HCT116 (cell line): ENCODE data around the gene EIF3A. TPM values are rescaled to one million over a fixed set of nuclear protein-coding genes. Genes with fewer than 3 reads are reported as not detected.

Experiments used
- ATAC-seq: fragments of 200-7000 bp; cut with Tn5 transposase; 2 replicates; pipeline ENCODE4 v1.9.1; 2020; ENCODE audit warnings: mild to moderate bottlenecking, moderate library complexity
- BruUV-seq: library from RNA; stranded (reverse); fragments of 400-500 nt; replicated peaks from 2 replicates; lab custom pipeline; 2021; lab: Mats Ljungman, UMichigan
- CTCF ChIA-PET: fragments of 300-600 bp; sonication (Branson Sonifier 250); formaldehyde crosslinking; loops from one replicate; lab custom pipeline; 2021; ENCODE audit warnings: antibody characterized with exemption; lab: Charles Lee
- POLR2A ChIA-PET: fragments of 300-600, 350-600 bp; sonication (Branson Sonifier 250); formaldehyde crosslinking; loops from one replicate; lab custom pipeline; 2021; ENCODE audit warnings: antibody characterized with exemption; lab: Charles Lee
- RAD21 ChIA-PET, 2 experiments: fragments of 300-600 bp; sonication (Branson Sonifier 250); formaldehyde crosslinking; loops; one replicate each; lab custom pipeline; 2023; ENCODE audit warnings: low total read pairs in 2 of 2; ENCODE audit not compliant: uncharacterized antibody in 2 of 2, unreplicated experiment in 2 of 2, low non-redundant PET in 1 of 2; lab: Charles Lee
- DNase-seq: peaks from one replicate; pipeline ENCODE4 v3.0.0-alpha.2; 2010; ENCODE audit warnings: low read depth, low spot score
- H2AFZ ChIP-seq: fragments of 200-600 bp; shearing (Covaris generic), sonication (generic); 2 replicates; pipeline ENCODE4 v1.6.1; 2017; ENCODE audit warnings: low read depth, mixed run types, mixed read lengths, antibody characterized with exemption, low read length; ENCODE audit not compliant: poor library complexity, severe bottlenecking
- H3K27ac ChIP-seq: 2 replicates; pipeline ENCODE4 v1.5.1; 2012; ENCODE audit warnings: low read depth, low read length
- H3K27me3 ChIP-seq: fragments of 200-600 bp; sonication (generic); 2 replicates; pipeline ENCODE4 v1.6.1; 2016; ENCODE audit warnings: mixed run types, low read length, mixed read lengths; ENCODE audit not compliant: insufficient read depth
- H3K36me3 ChIP-seq, 2 experiments: fragments of 200-500 bp in 1 of 2; fragments of 200-600 bp in 1 of 2; sonication (Bioruptor generic) in 1 of 2; sonication (generic) in 1 of 2; 2 replicates each; pipeline versions ENCODE4 v1.5.1 to v1.6.1; 2014 to 2016; ENCODE audit warnings: low read length in 2 of 2, inconsistent platforms in 1 of 2, mixed read lengths in 1 of 2, mixed run types in 1 of 2; ENCODE audit not compliant: insufficient read depth in 2 of 2, control insufficient read depth in 1 of 2
- H3K4me1 ChIP-seq, 2 experiments: fragments of 200-600 bp in 1 of 2; sonication (generic) in 1 of 2; 2 replicates each; pipeline versions ENCODE4 v1.5.1 to v1.6.1; 2012 to 2017; ENCODE audit warnings: low read length in 2 of 2, inconsistent platforms in 1 of 2, mild to moderate bottlenecking in 1 of 2, mixed read lengths in 1 of 2, mixed run types in 1 of 2, moderate library complexity in 1 of 2; ENCODE audit not compliant: insufficient read depth in 2 of 2, control insufficient read depth in 1 of 2
- H3K4me2 ChIP-seq: fragments of 200-600 bp; sonication (generic); 2 replicates; pipeline ENCODE4 v1.6.1; 2017; ENCODE audit warnings: mixed run types, low read length, mixed read lengths
- H3K4me3 ChIP-seq, 2 experiments: fragments of 200-600 bp in 1 of 2; sonication (generic) in 1 of 2; replicated peaks in 1 of 2; 2 replicates each; pipeline ENCODE4 v1.5.1; 2011 to 2016; ENCODE audit warnings: low read length in 2 of 2, control low read depth in 1 of 2, low read depth in 1 of 2, mild to moderate bottlenecking in 1 of 2, mixed read lengths in 1 of 2, mixed run types in 1 of 2
- H3K79me2 ChIP-seq: fragments of 200-600 bp; sonication (generic); 2 replicates; pipeline ENCODE4 v1.6.1; 2017; ENCODE audit warnings: mild to moderate bottlenecking, mixed run types, low read length, moderate library complexity, mixed read lengths; ENCODE audit not compliant: insufficient read depth
- H3K9ac ChIP-seq: fragments of 200-600 bp; sonication (generic); 2 replicates; pipeline ENCODE4 v1.6.1; 2016; ENCODE audit warnings: low read length, mixed read lengths
- H3K9me2 ChIP-seq: fragments of 200-600 bp; sonication (generic), shearing (Covaris generic); 2 replicates; pipeline ENCODE4 v1.6.1; 2017; ENCODE audit warnings: mixed run types, mild to moderate bottlenecking, moderate library complexity; ENCODE audit not compliant: insufficient read depth
- H3K9me3 ChIP-seq, 2 experiments: fragments of 200-500 bp in 1 of 2; fragments of 200-600 bp in 1 of 2; sonication (Bioruptor generic) in 1 of 2; sonication (generic) in 1 of 2; 2 replicates each; pipeline ENCODE4 v1.6.1; 2014 to 2017; ENCODE audit warnings: low read length in 2 of 2, mixed read lengths in 2 of 2, inconsistent platforms in 1 of 2, low read depth in 1 of 2, mild to moderate bottlenecking in 1 of 2, mixed run types in 1 of 2, moderate library complexity in 1 of 2; ENCODE audit not compliant: control insufficient read depth in 1 of 2, insufficient read depth in 1 of 2
- H4K20me1 ChIP-seq: fragments of 200-600 bp; sonication (generic), shearing (Covaris generic); 2 replicates; pipeline ENCODE4 v1.6.1; 2017; ENCODE audit warnings: mixed run types, mild to moderate bottlenecking, moderate library complexity; ENCODE audit not compliant: insufficient read depth
- EGR1 ChIP-seq: IDR thresholded peaks from 2 replicates; pipeline ENCODE4 v1.6.1; 2012; ENCODE audit warnings: low read depth
- ELF1 ChIP-seq: IDR thresholded peaks from 2 replicates; pipeline ENCODE4 v1.6.1; 2012; ENCODE audit warnings: low read depth, borderline replicate concordance
- EZH2 ChIP-seq: fragments of 200-600 bp; sonication (generic); IDR thresholded peaks from 2 replicates; pipeline ENCODE4 v1.6.1; 2017; ENCODE audit warnings: antibody characterized with exemption, mixed run types
- JUND ChIP-seq: IDR thresholded peaks from 2 replicates; pipeline ENCODE4 v1.6.1; 2012
- POLR2A ChIP-seq: IDR thresholded peaks from 2 replicates; pipeline ENCODE4 v1.7.0; 2011; ENCODE audit warnings: borderline replicate concordance; ENCODE audit not compliant: insufficient read depth, insufficient read length; ENCODE audit errors: extremely low read depth
- POLR2AphosphoS5 ChIP-seq: IDR thresholded peaks from 2 replicates; pipeline ENCODE4 v1.6.1; 2011; ENCODE audit warnings: mild to moderate bottlenecking, low read depth, low read length, moderate library complexity
- RAD21 ChIP-seq: IDR thresholded peaks from 2 replicates; pipeline ENCODE4 v1.6.1; 2012; ENCODE audit warnings: low read depth, mild to moderate bottlenecking
- SIN3A ChIP-seq: IDR thresholded peaks from 2 replicates; pipeline ENCODE4 v1.6.1; 2012; ENCODE audit warnings: low read depth
- SP1 ChIP-seq: IDR thresholded peaks from 2 replicates; pipeline ENCODE4 v1.6.1; 2012; ENCODE audit warnings: low read depth
- SRF ChIP-seq: IDR thresholded peaks from 2 replicates; pipeline ENCODE4 v1.6.1; 2012; ENCODE audit warnings: low read depth
- YY1 ChIP-seq: IDR thresholded peaks from 2 replicates; pipeline ENCODE4 v1.6.1; 2011; ENCODE audit warnings: low read length, low read depth, moderate library complexity, mild to moderate bottlenecking; ENCODE audit not compliant: insufficient replicate concordance; ENCODE audit errors: extremely low read depth
- ZFX ChIP-seq: fragments of 450-650 bp; IDR thresholded peaks from 2 replicates; pipeline ENCODE4 v1.6.1; 2017
- ZNF274 ChIP-seq: fragments of 200-500 bp; sonication (Bioruptor generic); IDR thresholded peaks from 2 replicates; pipeline ENCODE4 v1.6.1; 2014; ENCODE audit warnings: mild to moderate bottlenecking, low read depth, low read length, inconsistent platforms
- intact Hi-C: fragments of 100-400 bp; cut with micrococcal nuclease; formaldehyde crosslinking; loops from 2 replicates; pipeline ENCODE4 v1.10.0; 2022
- total RNA-seq: library from RNA; stranded (reverse); gene quantifications from one replicate; pipeline ENCODE4 v1.2.1, GENCODE V29; 2021; ENCODE audit not compliant: unreplicated experiment
- TF ChIP-seq, protein P1 (sequence below), 3 experiments: fragments of 200-600 bp in 1 of 3; sonication (generic) in 1 of 3; IDR thresholded peaks in 2 of 3; conservative IDR thresholded peaks in 1 of 3; 2 replicates each; pipeline ENCODE4 v1.5.1; 2012 to 2017; ENCODE audit warnings: low read depth in 2 of 3, low read length in 2 of 3, antibody characterized with exemption in 1 of 3, borderline replicate concordance in 1 of 3, control low read depth in 1 of 3, mild to moderate bottlenecking in 1 of 3, mixed read lengths in 1 of 3, mixed run types in 1 of 3, moderate library complexity in 1 of 3; ENCODE audit not compliant: insufficient read depth in 1 of 3
- TF ChIP-seq, protein P2 (sequence below): IDR thresholded peaks from 2 replicates; pipeline ENCODE4 v1.6.1; 2012
- TF ChIP-seq, protein P3 (sequence below): IDR thresholded peaks from 2 replicates; pipeline ENCODE4 v1.6.1; 2011; ENCODE audit warnings: mild to moderate bottlenecking, low read length, moderate library complexity; ENCODE audit not compliant: insufficient replicate concordance; ENCODE audit errors: extremely low read depth
- TF ChIP-seq, protein P4 (sequence below): IDR thresholded peaks from 2 replicates; pipeline ENCODE4 v1.6.1; 2012
- TF ChIP-seq, protein P5 (sequence below): IDR thresholded peaks from 2 replicates; pipeline ENCODE4 v1.6.1; 2012; ENCODE audit warnings: low read depth

Gene EIF3A
- total RNA-seq, 1 experiment from 2014 or later, result 271 TPM

DNA sequence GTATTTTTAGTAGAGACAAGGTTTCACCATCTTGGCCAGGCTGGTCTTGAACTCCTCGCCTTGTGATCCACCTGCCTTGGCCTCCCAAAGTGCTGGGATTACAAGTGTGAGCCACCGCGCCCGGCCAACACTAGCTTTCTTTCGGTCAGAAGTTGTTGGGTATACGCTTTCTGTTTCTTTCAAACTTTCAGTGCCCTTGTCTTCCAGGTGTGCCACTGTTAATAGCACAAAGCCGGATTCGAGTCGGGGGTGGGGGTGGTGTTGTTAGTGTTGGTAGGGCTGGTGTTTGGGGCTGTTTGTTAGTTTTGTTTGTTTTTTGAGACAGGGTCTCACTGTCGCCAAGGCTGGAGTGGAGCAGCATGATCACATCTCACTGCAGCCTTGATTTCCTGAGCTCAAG is 84.9 kb downstream of the EIF3A start:
- intact Hi-C loops, result no loop called here
- Histone ChIP-seq H3K9me3 (no peaks in the 10 kb centered on the region), H3K4me1 (no peaks in the 10 kb centered on the region), H3K27ac (no peak overlapping the region), H3K4me2 (no peak overlapping the region), H4K20me1 (no peaks in the 10 kb centered on the region), H3K4me3 (no peak overlapping the region)
- no peak for ATAC-seq
- ChIA-PET POLR2A (interaction anchor here (0.6 kb wide), 2 partner anchors 8 to 30 kb away, joined by 3 read pairs; no protein-coding TSS in a partner anchor), RAD21 (no interaction called here), CTCF (no interaction called here)
- DNase-seq, result no peak
- TF ChIP-seq, protein P1, sequence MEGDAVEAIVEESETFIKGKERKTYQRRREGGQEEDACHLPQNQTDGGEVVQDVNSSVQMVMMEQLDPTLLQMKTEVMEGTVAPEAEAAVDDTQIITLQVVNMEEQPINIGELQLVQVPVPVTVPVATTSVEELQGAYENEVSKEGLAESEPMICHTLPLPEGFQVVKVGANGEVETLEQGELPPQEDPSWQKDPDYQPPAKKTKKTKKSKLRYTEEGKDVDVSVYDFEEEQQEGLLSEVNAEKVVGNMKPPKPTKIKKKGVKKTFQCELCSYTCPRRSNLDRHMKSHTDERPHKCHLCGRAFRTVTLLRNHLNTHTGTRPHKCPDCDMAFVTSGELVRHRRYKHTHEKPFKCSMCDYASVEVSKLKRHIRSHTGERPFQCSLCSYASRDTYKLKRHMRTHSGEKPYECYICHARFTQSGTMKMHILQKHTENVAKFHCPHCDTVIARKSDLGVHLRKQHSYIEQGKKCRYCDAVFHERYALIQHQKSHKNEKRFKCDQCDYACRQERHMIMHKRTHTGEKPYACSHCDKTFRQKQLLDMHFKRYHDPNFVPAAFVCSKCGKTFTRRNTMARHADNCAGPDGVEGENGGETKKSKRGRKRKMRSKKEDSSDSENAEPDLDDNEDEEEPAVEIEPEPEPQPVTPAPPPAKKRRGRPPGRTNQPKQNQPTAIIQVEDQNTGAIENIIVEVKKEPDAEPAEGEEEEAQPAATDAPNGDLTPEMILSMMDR (IDR thresholded peaks at IDR 0.05 in 2 of 3, conservative IDR thresholded peaks at IDR 0.05 in 1 of 3; ENCODE audit: borderline replicate concordance in 1 of 3, insufficient read depth in 1 of 3, low read depth in 2 of 3, low read length in 2 of 3), result no peak
- TF ChIP-seq SIN3A, result no peak
- no peak for TF ChIP-seq ZNF274
- TF ChIP-seq SP1, result no peak
- TF ChIP-seq RAD21, result no peak
- no peak for TF ChIP-seq JUND
- TF ChIP-seq, protein P2, sequence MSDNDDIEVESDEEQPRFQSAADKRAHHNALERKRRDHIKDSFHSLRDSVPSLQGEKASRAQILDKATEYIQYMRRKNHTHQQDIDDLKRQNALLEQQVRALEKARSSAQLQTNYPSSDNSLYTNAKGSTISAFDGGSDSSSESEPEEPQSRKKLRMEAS, result no peak
- no peak for TF ChIP-seq ZFX
- no peak for TF ChIP-seq YY1
- TF ChIP-seq, protein P3, sequence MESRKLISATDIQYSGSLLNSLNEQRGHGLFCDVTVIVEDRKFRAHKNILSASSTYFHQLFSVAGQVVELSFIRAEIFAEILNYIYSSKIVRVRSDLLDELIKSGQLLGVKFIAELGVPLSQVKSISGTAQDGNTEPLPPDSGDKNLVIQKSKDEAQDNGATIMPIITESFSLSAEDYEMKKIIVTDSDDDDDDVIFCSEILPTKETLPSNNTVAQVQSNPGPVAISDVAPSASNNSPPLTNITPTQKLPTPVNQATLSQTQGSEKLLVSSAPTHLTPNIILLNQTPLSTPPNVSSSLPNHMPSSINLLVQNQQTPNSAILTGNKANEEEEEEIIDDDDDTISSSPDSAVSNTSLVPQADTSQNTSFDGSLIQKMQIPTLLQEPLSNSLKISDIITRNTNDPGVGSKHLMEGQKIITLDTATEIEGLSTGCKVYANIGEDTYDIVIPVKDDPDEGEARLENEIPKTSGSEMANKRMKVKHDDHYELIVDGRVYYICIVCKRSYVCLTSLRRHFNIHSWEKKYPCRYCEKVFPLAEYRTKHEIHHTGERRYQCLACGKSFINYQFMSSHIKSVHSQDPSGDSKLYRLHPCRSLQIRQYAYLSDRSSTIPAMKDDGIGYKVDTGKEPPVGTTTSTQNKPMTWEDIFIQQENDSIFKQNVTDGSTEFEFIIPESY, result no peak
- TF ChIP-seq, protein P4, sequence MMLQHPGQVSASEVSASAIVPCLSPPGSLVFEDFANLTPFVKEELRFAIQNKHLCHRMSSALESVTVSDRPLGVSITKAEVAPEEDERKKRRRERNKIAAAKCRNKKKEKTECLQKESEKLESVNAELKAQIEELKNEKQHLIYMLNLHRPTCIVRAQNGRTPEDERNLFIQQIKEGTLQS, result no peak
- no peak for TF ChIP-seq SRF
- no peak for TF ChIP-seq EGR1
- TF ChIP-seq, protein P5, sequence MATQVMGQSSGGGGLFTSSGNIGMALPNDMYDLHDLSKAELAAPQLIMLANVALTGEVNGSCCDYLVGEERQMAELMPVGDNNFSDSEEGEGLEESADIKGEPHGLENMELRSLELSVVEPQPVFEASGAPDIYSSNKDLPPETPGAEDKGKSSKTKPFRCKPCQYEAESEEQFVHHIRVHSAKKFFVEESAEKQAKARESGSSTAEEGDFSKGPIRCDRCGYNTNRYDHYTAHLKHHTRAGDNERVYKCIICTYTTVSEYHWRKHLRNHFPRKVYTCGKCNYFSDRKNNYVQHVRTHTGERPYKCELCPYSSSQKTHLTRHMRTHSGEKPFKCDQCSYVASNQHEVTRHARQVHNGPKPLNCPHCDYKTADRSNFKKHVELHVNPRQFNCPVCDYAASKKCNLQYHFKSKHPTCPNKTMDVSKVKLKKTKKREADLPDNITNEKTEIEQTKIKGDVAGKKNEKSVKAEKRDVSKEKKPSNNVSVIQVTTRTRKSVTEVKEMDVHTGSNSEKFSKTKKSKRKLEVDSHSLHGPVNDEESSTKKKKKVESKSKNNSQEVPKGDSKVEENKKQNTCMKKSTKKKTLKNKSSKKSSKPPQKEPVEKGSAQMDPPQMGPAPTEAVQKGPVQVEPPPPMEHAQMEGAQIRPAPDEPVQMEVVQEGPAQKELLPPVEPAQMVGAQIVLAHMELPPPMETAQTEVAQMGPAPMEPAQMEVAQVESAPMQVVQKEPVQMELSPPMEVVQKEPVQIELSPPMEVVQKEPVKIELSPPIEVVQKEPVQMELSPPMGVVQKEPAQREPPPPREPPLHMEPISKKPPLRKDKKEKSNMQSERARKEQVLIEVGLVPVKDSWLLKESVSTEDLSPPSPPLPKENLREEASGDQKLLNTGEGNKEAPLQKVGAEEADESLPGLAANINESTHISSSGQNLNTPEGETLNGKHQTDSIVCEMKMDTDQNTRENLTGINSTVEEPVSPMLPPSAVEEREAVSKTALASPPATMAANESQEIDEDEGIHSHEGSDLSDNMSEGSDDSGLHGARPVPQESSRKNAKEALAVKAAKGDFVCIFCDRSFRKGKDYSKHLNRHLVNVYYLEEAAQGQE, result no peak
- TF ChIP-seq POLR2A, result no peak
- TF ChIP-seq ELF1, result no peak
- no peak for TF ChIP-seq POLR2AphosphoS5
- TF ChIP-seq EZH2, result no peak
- TF ChIP-seq, all 23 proteins: peak for 0
- no TSS peak for BruUV-seq
- Histone ChIP-seq H3K9me2 (no peaks in the 10 kb centered on the region), H3K79me2 (no peaks in the 10 kb centered on the region), H3K27me3 (no peaks in the 10 kb centered on the region), H3K9ac (no peak overlapping the region), H2AFZ (no peak overlapping the region), H3K36me3 (no peaks in the 10 kb centered on the region)
